Psoas muscle (tissue), 8 donors: ENCODE measurements around the gene UBL5. TPM values are rescaled to one million over a fixed set of nuclear protein-coding genes. Genes with fewer than 3 reads are reported as not detected.
"Not testable (repeated sequence)": the region's sequence is repeated elsewhere in the genome, so short reads cannot be mapped to it uniquely, and the experiment has no call there.

Experiments
- ATAC-seq, 4 donors: fragments of 200-7000 bp; cut with Tn5 transposase; one replicate each; pipeline ENCODE4 v1.9.1; 2020; ENCODE audit warnings: moderate library complexity in 3 of 4, mild to moderate bottlenecking in 2 of 4
- DNase-seq, 2 donors: peaks; one replicate each; pipeline ENCODE4 v3.0.0-alpha.2; 2020
- H3K27ac ChIP-seq: fragments of 200-600 bp; one replicate; pipeline ENCODE4 v1.8.0; 2022
- H3K27me3 ChIP-seq, 3 donors: fragments of 200-600 bp in 1 of 3; one replicate each; pipeline versions ENCODE4 v1.6.1 to v1.8.0; 2013 to 2022; ENCODE audit warnings: low read length in 2 of 3, mild to moderate bottlenecking in 2 of 3, moderate library complexity in 1 of 3; ENCODE audit not compliant: insufficient read depth in 3 of 3
- H3K36me3 ChIP-seq, 2 donors: fragments of 200-600 bp in 1 of 2; one replicate each; pipeline versions ENCODE4 v1.6.1 to v1.8.0; 2013 to 2022; ENCODE audit warnings: low read depth in 1 of 2, mild to moderate bottlenecking in 1 of 2, moderate library complexity in 1 of 2; ENCODE audit not compliant: insufficient read depth in 1 of 2
- H3K4me1 ChIP-seq: fragments of 200-600 bp; one replicate; pipeline ENCODE4 v1.8.0; 2022
- H3K4me3 ChIP-seq: fragments of 200-600 bp; one replicate; pipeline ENCODE4 v1.8.0; 2022; ENCODE audit warnings: mild to moderate bottlenecking
- H3K9me3 ChIP-seq: fragments of 200-600 bp; one replicate; pipeline ENCODE4 v1.8.0; 2022
- CTCF ChIP-seq: fragments of 200-600 bp; IDR thresholded peaks from one replicate; pipeline ENCODE4 v1.8.0; 2022; ENCODE audit warnings: antibody characterized with exemption
- WGBS, 3 donors: extraction: QIAGEN DNeasy Blood & Tissue Kit; methylation state at CpG; one replicate each; pipeline versions ENCODE4 v1.1.6 to v1.1.7; 2013; 5-methylcytosine and 5-hydroxymethylcytosine counted together
- intact Hi-C, 2 donors: fragments of 100-400 bp; cut with DNase I; formaldehyde crosslinking; loops; one replicate each; pipeline versions ENCODE4 v1.11.0 to v1.14.2; 2022
- polyA plus RNA-seq, 3 donors: library from polyadenylated mRNA; stranded (reverse); fragments of 200-250 nt; gene quantifications; one replicate each; pipeline ENCODE4 v1.2.3, GENCODE V29; 2013
- total RNA-seq, 4 donors: library from RNA; stranded (reverse); fragmentation: NEBNext Ultra II Directional in 2 of 4; extraction: Animal tissue kit (Norgen Biotek cat#: 25700) in 2 of 4; gene quantifications; one replicate each; pipeline versions ENCODE4 v1.2.1 to v1.2.4, GENCODE V29; 2021 to 2023
- donor health status: healthy with polysubstance abuse.
- donor health status: DM: no; HTN: no; CAD: no; lungs with moderate emphysema.
- donor health status: Bipolar disorder and iron deficiency.
- donor health status: healthy.
- donor health status: DM: yes; HTN: yes; CAD: no.
- donor health status: DM: no; HTN: no; CAD: no.
- donor health status: DM: no; HTN: no; CAD: no.
- donor health status: DM: yes; HTN: yes; CAD: no.

Gene UBL5
- total and polyA plus RNA-seq, 7 donors = 262 to 659 (median 368) TPM

- intact Hi-C loops = loop anchor here in 1 of 2 donors (5.0 kb wide), 1 partner anchor 987 kb away; the partner anchor contains the start of genes MBD3L1 and ZNF558
- WGBS, 3 donors = 1 to 2% (median 2%) methylated on average over 21 of the region's 21 CpGs
- no peak for TF ChIP-seq CTCF
These were observed 8.2 kb upstream of the UBL5 start for GRCh38 chr19:9819596-9819909.

GRCh38 chr19:9820034-9820433 lies 7.7 kb upstream of the UBL5 start:
- H3K27me3 ChIP-seq, intact Hi-C loops, ATAC-seq, H3K36me3 ChIP-seq, H3K9me3 ChIP-seq: not testable (repeated sequence)
- 90 to 94% (median 90%) methylated on average over 8 of the region's 8 CpGs for WGBS, 3 donors
- peak overlapping the region; percentile 93 for H3K27ac ChIP-seq
- H3K4me1 ChIP-seq = peaks cover 13% of the 10 kb centered on the region
- DNase-seq = peak in 1 of 2 donors; percentile 51
- H3K4me3 ChIP-seq = peak overlapping the region; percentile 98

More at GRCh38 chr19:9819596-9819909, 8.2 kb upstream of the UBL5 start:
- DNase-seq = no peak
- Histone ChIP-seq H3K36me3 (peaks cover 0 to 8% of the 10 kb centered on the region in 2 donors), H3K27ac (peak overlapping the region; percentile 93), H3K4me3 (peak overlapping the region; percentile 98), H3K27me3 (no peaks in the 10 kb centered on the region), H3K9me3 (no peaks in the 10 kb centered on the region), H3K4me1 (peaks cover 13% of the 10 kb centered on the region)
- ATAC-seq = no peak

GRCh38 chr19:9823816-9824215 lies 3.9 kb upstream of the UBL5 start:
- Histone ChIP-seq H3K27ac (no peak overlapping the region), H3K4me1 (peaks cover 26% of the 10 kb centered on the region), H3K9me3 (no peaks in the 10 kb centered on the region), H3K4me3 (no peak overlapping the region), H3K27me3 (no peaks in the 10 kb centered on the region), H3K36me3 (peaks cover 0 to 16% of the 10 kb centered on the region in 2 donors)
- 47 to 63% (median 51%) methylated on average over 5 of the region's 5 CpGs for WGBS, 3 donors
- no peak for TF ChIP-seq CTCF
- ATAC-seq (no peak), DNase-seq (peak in 1 of 2 donors; percentile 4)
- intact Hi-C loops = no loop called here

DNA sequence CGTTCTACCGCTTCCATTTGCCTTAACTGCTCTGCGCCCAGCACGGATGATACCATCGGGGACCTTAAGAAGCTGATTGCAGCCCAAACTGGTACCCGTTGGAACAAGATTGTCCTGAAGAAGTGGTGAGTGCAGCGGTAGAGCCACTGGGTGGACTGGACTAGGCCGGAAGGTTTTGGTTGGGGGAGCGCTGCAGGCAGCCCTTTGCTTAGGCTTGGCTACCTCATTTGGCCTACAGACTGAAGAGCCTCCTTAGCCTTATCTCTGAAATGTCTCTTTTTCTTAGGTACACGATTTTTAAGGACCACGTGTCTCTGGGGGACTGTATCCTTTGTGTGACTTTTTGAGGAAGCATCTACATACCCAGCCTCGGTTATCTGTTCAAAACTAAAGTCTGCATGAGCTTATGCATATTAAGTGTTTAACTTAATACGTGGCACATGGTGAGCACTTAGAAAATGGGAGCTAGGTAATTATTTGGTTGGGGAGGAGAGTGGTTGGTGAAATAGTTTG lies 889 bp downstream of the UBL5 start:
- Histone ChIP-seq H3K27ac (no peak overlapping the region), H3K27me3 (no peaks in the 10 kb centered on the region), H3K36me3 (peaks cover 0 to 36% of the 10 kb centered on the region in 2 donors), H3K4me3 (peak overlapping the region; percentile 95), H3K9me3 (no peaks in the 10 kb centered on the region), H3K4me1 (peaks cover 21% of the 10 kb centered on the region)
- ATAC-seq (no peak), DNase-seq (no peak)
- 25 to 34% (median 27%) methylated on average over 13 of the region's 13 CpGs for WGBS, 3 donors
- intact Hi-C loops = no loop called here
- no peak for TF ChIP-seq CTCF

- no peaks in the 10 kb centered on the region for H3K27me3 ChIP-seq
- no peak for ATAC-seq
- intact Hi-C loops = loop anchor here in 1 of 2 donors (10.0 kb wide), 1 partner anchor 500 kb away; the partner anchor contains the start of genes ICAM3 and RAVER1
- H3K27ac ChIP-seq = peak overlapping the region; percentile 48
- 52 to 59% (median 57%) methylated on average over 6 of the region's 6 CpGs for WGBS, 3 donors
- DNase-seq = no peak
- H3K36me3 ChIP-seq = peaks cover 0 to 29% of the 10 kb centered on the region in 2 donors
- peaks cover 12% of the 10 kb centered on the region for H3K4me1 ChIP-seq
- H3K9me3 ChIP-seq = no peaks in the 10 kb centered on the region
- peak overlapping the region; percentile 96 for H3K4me3 ChIP-seq
- TF ChIP-seq CTCF = no peak
These were observed 6.6 kb downstream of the UBL5 start for GRCh38 chr19:9834307-9834725.
